ENCODE data around the gene KLF7. TPM values are rescaled to one million over a fixed set of nuclear protein-coding genes. Genes with fewer than 3 reads are reported as not detected.

KLF7 gene
- total and polyA plus RNA-seq, 4 donors = 4.4 to 51.8 (median 22.3) TPM

- WGBS, 2 donors = 69 to 73% methylated on average over 1 of the region's 1 CpG
- H3K36me3 ChIP-seq (ENCODE audit: control insufficient read depth in 4 of 4, insufficient read depth in 4 of 4, low read length in 4 of 4) = peaks cover 0 to 12% (median 5%) of the 10 kb centered on the region in 4 donors
- peaks cover 0 to 10% (median 0%) of the 10 kb centered on the region in 5 donors for H3K4me1 ChIP-seq (ENCODE audit: control insufficient read depth in 5 of 5, insufficient read depth in 5 of 5, low read length in 5 of 5)
- H3K9me3 ChIP-seq (ENCODE audit: control insufficient read depth in 4 of 4, insufficient read depth in 3 of 4, low read length in 3 of 4) = no peaks in the 10 kb centered on the region
- H3K9ac ChIP-seq (ENCODE audit: insufficient read depth in 1 of 2, low read length in 2 of 2) = no peak overlapping the region
- no peak overlapping the region for H3K4me3 ChIP-seq
- no peak for TF ChIP-seq CTCF (IDR thresholded peaks at IDR 0.05; ENCODE audit: control extremely low read depth, extremely low read depth)
- H3K27me3 ChIP-seq (ENCODE audit: control insufficient read depth in 3 of 3, insufficient read depth in 3 of 3, low read length in 2 of 3) = no peaks in the 10 kb centered on the region
- ATAC-seq (ENCODE audit: insufficient read depth, low FRiP score) = no peak
- DNase-seq = no peak
- no peak overlapping the region for H3K27ac ChIP-seq (ENCODE audit: low read depth in 1 of 2, low read length in 1 of 2)
Measured at GRCh38 chr2:207101984-207102383, 63.8 kb downstream of the KLF7 start.

- Histone ChIP-seq H3K27me3 (ENCODE audit: control insufficient read depth in 3 of 3, insufficient read depth in 3 of 3, low read length in 2 of 3) (no peaks in the 10 kb centered on the region), H3K27ac (ENCODE audit: low read depth in 1 of 2, low read length in 1 of 2) (peak overlapping the region in 1 of 2 donors; percentile 35), H3K9me3 (ENCODE audit: control insufficient read depth in 4 of 4, insufficient read depth in 3 of 4, low read length in 3 of 4) (no peaks in the 10 kb centered on the region), H3K9ac (ENCODE audit: insufficient read depth in 1 of 2, low read length in 2 of 2) (no peak overlapping the region), H3K36me3 (ENCODE audit: control insufficient read depth in 4 of 4, insufficient read depth in 4 of 4, low read length in 4 of 4) (no peaks in the 10 kb centered on the region), H3K4me1 (ENCODE audit: control insufficient read depth in 5 of 5, insufficient read depth in 5 of 5, low read length in 5 of 5) (peaks cover 0 to 28% (median 0%) of the 10 kb centered on the region in 5 donors), H3K4me3 (no peak overlapping the region)
- WGBS, 2 donors = 67% methylated on average over 4 of the region's 4 CpGs
- ATAC-seq (ENCODE audit: insufficient read depth, low FRiP score) (no peak), DNase-seq (no peak)
- TF ChIP-seq CTCF (IDR thresholded peaks at IDR 0.05; ENCODE audit: control extremely low read depth, extremely low read depth) = no peak
Measured at GRCh38 chr2:207097278-207097677, 68.5 kb downstream of the KLF7 start.

GRCh38 chr2:207095963-207096362, 69.8 kb downstream of the KLF7 start:
- TF ChIP-seq CTCF (IDR thresholded peaks at IDR 0.05; ENCODE audit: control extremely low read depth, extremely low read depth) = no peak
- peak overlapping the region in 1 of 2 donors; percentile 71 for H3K27ac ChIP-seq (ENCODE audit: low read depth in 1 of 2, low read length in 1 of 2)
- ATAC-seq (ENCODE audit: insufficient read depth, low FRiP score) = no peak
- 65 to 78% methylated on average over 6 of the region's 6 CpGs for WGBS, 2 donors
- no peaks in the 10 kb centered on the region for H3K27me3 ChIP-seq (ENCODE audit: control insufficient read depth in 3 of 3, insufficient read depth in 3 of 3, low read length in 2 of 3)
- H3K36me3 ChIP-seq (ENCODE audit: control insufficient read depth in 4 of 4, insufficient read depth in 4 of 4, low read length in 4 of 4) = peaks cover 0 to 2% (median 0%) of the 10 kb centered on the region in 4 donors
- H3K9me3 ChIP-seq (ENCODE audit: control insufficient read depth in 4 of 4, insufficient read depth in 3 of 4, low read length in 3 of 4) = no peaks in the 10 kb centered on the region
- H3K4me3 ChIP-seq = no peak overlapping the region
- no peak overlapping the region for H3K9ac ChIP-seq (ENCODE audit: insufficient read depth in 1 of 2, low read length in 2 of 2)
- DNase-seq = no peak
- H3K4me1 ChIP-seq (ENCODE audit: control insufficient read depth in 5 of 5, insufficient read depth in 5 of 5, low read length in 5 of 5) = peaks cover 0 to 36% (median 0%) of the 10 kb centered on the region in 5 donors

GRCh38 chr2:207093234-207093633, 72.5 kb downstream of the KLF7 start:
- no peak for ATAC-seq (ENCODE audit: insufficient read depth, low FRiP score)
- Histone ChIP-seq H3K9ac (ENCODE audit: insufficient read depth in 1 of 2, low read length in 2 of 2) (no peak overlapping the region), H3K4me3 (no peak overlapping the region), H3K36me3 (ENCODE audit: control insufficient read depth in 4 of 4, insufficient read depth in 4 of 4, low read length in 4 of 4) (peaks cover 0 to 2% (median 0%) of the 10 kb centered on the region in 4 donors), H3K4me1 (ENCODE audit: control insufficient read depth in 5 of 5, insufficient read depth in 5 of 5, low read length in 5 of 5) (peaks cover 0 to 58% (median 0%) of the 10 kb centered on the region in 5 donors), H3K9me3 (ENCODE audit: control insufficient read depth in 4 of 4, insufficient read depth in 3 of 4, low read length in 3 of 4) (no peaks in the 10 kb centered on the region), H3K27me3 (ENCODE audit: control insufficient read depth in 3 of 3, insufficient read depth in 3 of 3, low read length in 2 of 3) (no peaks in the 10 kb centered on the region), H3K27ac (ENCODE audit: low read depth in 1 of 2, low read length in 1 of 2) (peak overlapping the region in 1 of 2 donors; percentile 36)
- TF ChIP-seq CTCF (IDR thresholded peaks at IDR 0.05; ENCODE audit: control extremely low read depth, extremely low read depth) = no peak
- WGBS, 2 donors = 94 to 95% methylated on average over 6 of the region's 6 CpGs
- DNase-seq = no peak
